Measurements from ENCODE around the gene TRIM7. TPM values are rescaled to one million over a fixed set of nuclear protein-coding genes. Genes with fewer than 3 reads are reported as not detected.

Gene TRIM7
- total RNA-seq = 2.7 TPM in 2 replicates

- Mint-ChIP-seq H3K27ac (peak within 1 kb of the TSS; percentile 91), H3K4me1 (peaks cover 32% of the 10 kb centered on the region), H3K36me3 (ENCODE audit: low read depth) (peaks cover 13% of the 10 kb centered on the region), H3K27me3 (peaks cover 42% of the 10 kb centered on the region), H3K4me3 (peak within 1 kb of the TSS; percentile 91), H3K9me3 (peaks cover 8% of the 10 kb centered on the region)
- intact Hi-C loops (cut with micrococcal nuclease) = no loop called here
- peak; percentile 79 for DNase-seq
Observed at GRCh38 chr5:181204826-181205760, at the start of gene TRIM7. TSS of gene TRIM7 (minus strand) at chr5:181205196. CDS start at chr5:181205110, 86 bp downstream.

- Mint-ChIP-seq H3K4me3 (peak overlapping the region; percentile 98), H3K9me3 (no peaks in the 10 kb centered on the region), H3K27ac (peak overlapping the region; percentile 89), H3K36me3 (ENCODE audit: low read depth) (peaks cover 35% of the 10 kb centered on the region), H3K27me3 (no peaks in the 10 kb centered on the region), H3K4me1 (peaks cover 55% of the 10 kb centered on the region)
- no peak for DNase-seq
- intact Hi-C loops (cut with micrococcal nuclease) = no loop called here
Observed at GRCh38 chr5:181248277-181248676, 43.3 kb upstream of the TRIM7 start.

GRCh38 chr5:181246276-181247049 is 41.5 kb upstream of the TRIM7 start:
- no peaks in the 10 kb centered on the region for H3K27me3 Mint-ChIP-seq
- intact Hi-C loops (cut with micrococcal nuclease) = loop anchor here (1.0 to 2.0 kb wide), 3 partner anchors 15 to 436 kb away; partner anchors contain the start of gene TRIM52
- H3K9me3 Mint-ChIP-seq = no peaks in the 10 kb centered on the region
- peaks cover 56% of the 10 kb centered on the region for H3K4me1 Mint-ChIP-seq
- H3K36me3 Mint-ChIP-seq (ENCODE audit: low read depth) = peaks cover 49% of the 10 kb centered on the region
- peak overlapping the region; percentile 98 for H3K4me3 Mint-ChIP-seq
- DNase-seq = peak; percentile 94
- H3K27ac Mint-ChIP-seq = peak overlapping the region; percentile 99

DNA sequence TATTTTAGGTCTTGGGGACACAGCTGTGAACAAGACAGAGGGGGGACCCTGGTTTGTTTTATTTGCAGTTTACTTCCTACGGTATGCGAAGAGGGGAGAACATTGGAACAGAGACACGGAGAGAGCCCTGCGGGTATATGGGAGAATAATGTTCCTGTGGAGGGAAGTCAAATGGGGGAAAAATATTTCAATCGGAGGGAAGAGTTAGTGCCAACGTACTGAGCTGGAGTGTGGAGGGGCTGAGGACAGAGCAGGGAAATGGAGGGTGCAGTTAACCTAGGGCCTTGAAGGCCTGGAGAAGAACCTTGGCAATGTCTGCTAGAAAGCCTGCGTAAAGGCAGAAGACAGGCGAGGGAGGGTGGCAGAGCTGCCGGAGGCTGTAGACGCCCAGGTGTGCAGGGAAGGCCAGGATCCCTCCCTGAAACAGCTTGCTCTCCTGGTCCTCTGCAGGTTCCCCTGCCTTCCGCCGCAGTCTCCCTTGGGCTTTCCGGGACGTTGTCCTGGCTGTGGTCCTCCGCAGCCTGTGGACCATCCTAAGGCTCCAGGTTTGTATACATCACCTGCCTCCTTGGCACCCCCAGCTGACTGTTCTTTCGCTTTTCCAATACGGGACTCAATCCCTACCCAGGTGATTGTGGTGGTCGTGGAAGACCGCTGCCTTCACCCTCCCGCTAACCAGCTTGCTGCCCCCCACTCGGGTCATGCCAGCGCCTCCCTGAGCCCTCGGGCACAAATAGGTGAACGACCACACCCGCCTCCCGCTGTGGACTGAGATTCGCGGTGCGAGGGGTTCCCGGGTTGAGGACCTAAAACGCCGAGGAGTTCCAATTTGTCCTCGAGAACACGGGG is 40.7 kb upstream of the TRIM7 start:
- peak overlapping the region; percentile 98 for H3K4me3 Mint-ChIP-seq
- no peak for DNase-seq
- H3K9me3 Mint-ChIP-seq = no peaks in the 10 kb centered on the region
- peaks cover 56% of the 10 kb centered on the region for H3K4me1 Mint-ChIP-seq
- H3K27ac Mint-ChIP-seq = peak overlapping the region; percentile 99
- H3K27me3 Mint-ChIP-seq = no peaks in the 10 kb centered on the region
- H3K36me3 Mint-ChIP-seq (ENCODE audit: low read depth) = peaks cover 54% of the 10 kb centered on the region
- intact Hi-C loops (cut with micrococcal nuclease) = loop anchor here (1.0 to 2.0 kb wide), 4 partner anchors 16 to 443 kb away; partner anchors contain the start of genes MGAT1 and TRIM52

DNA sequence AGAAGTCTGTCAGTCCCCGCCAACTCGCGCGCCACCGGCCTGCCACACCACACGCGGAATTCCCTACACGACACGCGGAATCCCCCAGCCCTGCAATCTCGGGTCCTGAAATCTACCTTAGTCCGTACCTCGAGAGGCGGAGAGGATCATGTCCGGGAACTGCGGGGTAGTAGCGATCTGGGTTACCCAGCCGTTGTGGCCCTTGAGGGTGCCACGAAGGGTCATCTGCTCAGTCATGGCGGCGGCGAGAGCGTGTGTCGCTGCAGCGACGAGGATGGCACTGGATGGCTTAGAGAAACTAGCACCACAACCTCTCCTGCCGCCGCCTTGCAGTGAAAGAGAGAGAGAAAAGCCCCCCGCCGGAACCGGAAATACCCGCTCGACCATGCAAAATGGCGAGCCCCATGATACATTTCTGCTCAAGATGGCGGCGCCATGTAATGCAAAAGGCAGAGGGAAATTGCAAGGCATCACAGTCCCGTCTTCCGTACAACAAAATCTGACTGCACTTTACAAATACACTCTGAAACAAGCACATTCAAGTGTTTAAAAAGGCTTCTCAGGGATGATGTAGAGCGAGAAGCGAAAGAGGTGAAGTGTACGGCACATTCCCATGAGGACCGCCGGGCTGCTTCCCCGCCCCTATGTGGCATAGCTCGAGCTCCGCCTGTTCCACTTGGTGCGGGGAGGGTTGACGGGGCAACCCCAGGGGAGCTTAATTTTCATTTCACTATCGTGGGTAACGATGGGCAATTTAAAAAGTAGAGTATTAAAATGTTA is 38.8 kb upstream of the TRIM7 start, which contains the start of gene RACK1:
RACK1 (minus strand) TSS at position 343 of the 780 bp plus-strand sequence; CDS start at position 237, 106 bp downstream.
- H3K4me3 Mint-ChIP-seq = peak within 1 kb of the TSS; percentile 98
- H3K4me1 Mint-ChIP-seq = peaks cover 49% of the 10 kb centered on the region
- intact Hi-C loops (cut with micrococcal nuclease) = loop anchor here (1.0 to 5.0 kb wide), 4 partner anchors 20 to 1621 kb away; partner anchors contain the start of genes HNRNPH1, MGAT1 and TRIM41
- H3K9me3 Mint-ChIP-seq = no peaks in the 10 kb centered on the region
- peak; percentile 96 for DNase-seq
- H3K27me3 Mint-ChIP-seq = no peaks in the 10 kb centered on the region
- H3K36me3 Mint-ChIP-seq (ENCODE audit: low read depth) = peaks cover 59% of the 10 kb centered on the region
- H3K27ac Mint-ChIP-seq = peak within 1 kb of the TSS; percentile 99

DNA sequence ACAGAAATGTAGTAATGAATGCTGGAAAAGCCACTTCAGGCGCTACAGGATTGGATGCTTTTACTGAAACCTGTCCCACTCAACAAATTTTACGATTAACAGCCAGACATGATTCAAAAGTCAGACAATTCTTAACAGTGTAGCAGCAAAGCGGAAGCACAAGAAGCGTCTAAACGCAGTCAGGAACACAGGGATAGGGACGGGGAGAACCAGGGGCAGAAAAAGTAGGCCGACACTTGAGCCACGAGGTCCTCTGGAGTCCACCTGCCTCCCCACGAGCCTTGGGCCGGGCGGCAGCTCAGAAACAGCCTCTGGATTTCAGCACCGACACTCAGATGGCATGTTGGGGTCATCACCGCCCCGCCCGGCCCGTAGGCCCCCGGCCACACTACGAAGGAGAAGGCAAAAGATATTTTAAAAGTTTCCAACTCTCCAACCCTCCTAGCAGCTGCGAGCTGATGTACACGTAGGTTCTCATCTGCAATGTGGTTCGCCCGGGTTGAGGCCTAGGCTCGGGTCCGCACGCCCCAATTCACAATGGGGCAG is 38.1 kb upstream of the TRIM7 start:
- no peak for DNase-seq
- peak overlapping the region; percentile 98 for H3K27ac Mint-ChIP-seq
- peaks cover 46% of the 10 kb centered on the region for H3K4me1 Mint-ChIP-seq
- peaks cover 61% of the 10 kb centered on the region for H3K36me3 Mint-ChIP-seq (ENCODE audit: low read depth)
- no peaks in the 10 kb centered on the region for H3K9me3 Mint-ChIP-seq
- H3K27me3 Mint-ChIP-seq = no peaks in the 10 kb centered on the region
- H3K4me3 Mint-ChIP-seq = peak overlapping the region; percentile 91
- intact Hi-C loops (cut with micrococcal nuclease) = loop anchor here (1.0 to 5.0 kb wide), 2 partner anchors 20 to 1621 kb away; partner anchors contain the start of genes HNRNPH1 and TRIM41

- Mint-ChIP-seq H3K36me3 (ENCODE audit: low read depth) (peaks cover 66% of the 10 kb centered on the region), H3K4me3 (peak overlapping the region; percentile 91), H3K9me3 (no peaks in the 10 kb centered on the region), H3K27me3 (no peaks in the 10 kb centered on the region), H3K27ac (peak overlapping the region; percentile 98), H3K4me1 (peaks cover 49% of the 10 kb centered on the region)
- intact Hi-C loops (cut with micrococcal nuclease) = loop anchor here (5.0 kb wide), 1 partner anchor 1620 kb away; the partner anchor contains the start of gene HNRNPH1
- DNase-seq = no peak
Observed at GRCh38 chr5:181242031-181242451, 37.0 kb upstream of the TRIM7 start.

DNA sequence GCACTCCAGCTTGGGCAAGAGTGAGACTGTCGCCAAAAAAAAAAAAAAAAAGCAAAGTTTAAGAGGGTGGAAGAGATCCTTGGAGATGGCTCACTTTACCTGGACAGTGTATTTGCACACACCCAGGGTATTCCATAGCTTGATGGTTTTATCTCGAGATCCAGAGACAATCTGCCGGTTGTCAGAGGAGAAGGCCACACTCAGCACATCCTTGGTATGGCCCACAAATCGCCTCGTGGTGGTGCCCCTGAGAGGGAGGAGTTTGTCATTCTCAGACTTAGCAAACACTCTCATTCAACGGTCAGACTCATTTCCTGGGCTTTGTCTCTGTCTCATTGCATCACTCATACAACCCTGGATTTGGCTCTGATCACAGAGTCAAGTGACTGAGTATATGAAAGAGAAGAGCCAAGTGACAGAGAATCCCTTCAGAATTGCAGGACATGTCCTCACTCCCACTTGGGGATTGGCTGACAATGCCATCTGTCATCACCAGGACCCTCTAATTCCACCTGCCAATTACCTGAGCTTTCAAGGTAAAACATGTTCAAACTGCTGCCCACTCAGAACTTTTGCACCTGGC is 36.5 kb upstream of the TRIM7 start:
- H3K27ac Mint-ChIP-seq = peak overlapping the region; percentile 98
- DNase-seq = peak; percentile 76
- H3K4me3 Mint-ChIP-seq = peak overlapping the region; percentile 91
- intact Hi-C loops (cut with micrococcal nuclease) = loop anchor here (5.0 kb wide), 1 partner anchor 1619 kb away; the partner anchor contains the start of gene HNRNPH1
- H3K27me3 Mint-ChIP-seq = no peaks in the 10 kb centered on the region
- peaks cover 52% of the 10 kb centered on the region for H3K4me1 Mint-ChIP-seq
- no peaks in the 10 kb centered on the region for H3K9me3 Mint-ChIP-seq
- peaks cover 71% of the 10 kb centered on the region for H3K36me3 Mint-ChIP-seq (ENCODE audit: low read depth)

- peaks cover 90% of the 10 kb centered on the region for H3K36me3 Mint-ChIP-seq (ENCODE audit: low read depth)
- intact Hi-C loops (cut with micrococcal nuclease) = no loop called here
- peak overlapping the region; percentile 78 for H3K27ac Mint-ChIP-seq
- peaks cover 42% of the 10 kb centered on the region for H3K4me1 Mint-ChIP-seq
- DNase-seq = no peak
- no peaks in the 10 kb centered on the region for H3K27me3 Mint-ChIP-seq
- H3K9me3 Mint-ChIP-seq = no peaks in the 10 kb centered on the region
- peak overlapping the region; percentile 67 for H3K4me3 Mint-ChIP-seq
Observed at GRCh38 chr5:181239062-181239663, 34.2 kb upstream of the TRIM7 start.

DNA sequence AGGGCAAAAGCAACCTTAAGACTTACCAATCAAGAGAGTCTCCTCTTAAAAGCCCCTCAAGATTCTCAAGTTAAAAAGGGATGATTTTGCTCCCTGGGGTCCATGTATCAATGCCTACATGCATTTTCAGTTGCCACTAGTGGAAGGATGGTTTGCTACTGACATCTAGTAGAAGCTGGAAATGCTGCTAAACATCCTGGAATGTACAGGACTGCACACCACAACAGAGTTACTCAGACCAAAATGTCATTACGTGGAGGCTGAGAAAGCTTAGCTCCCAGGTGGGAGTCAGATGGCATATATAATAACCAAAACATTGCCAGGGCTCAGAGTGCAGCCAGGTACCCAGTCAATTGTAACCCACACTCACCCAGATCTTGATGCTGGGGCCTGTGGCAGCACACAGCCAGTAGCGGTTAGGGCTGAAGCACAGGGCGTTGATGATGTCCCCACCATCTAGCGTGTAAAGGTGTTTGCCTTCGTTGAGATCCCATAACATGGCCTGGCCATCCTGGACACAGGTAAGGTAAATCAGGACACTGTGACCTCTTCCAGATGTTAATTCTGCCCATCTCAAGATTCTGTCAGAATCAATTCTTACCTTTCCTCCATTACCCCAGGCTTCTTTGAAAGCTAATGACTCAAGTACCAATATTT is 32.9 kb upstream of the TRIM7 start:
- Mint-ChIP-seq H3K9me3 (no peaks in the 10 kb centered on the region), H3K4me1 (peaks cover 37% of the 10 kb centered on the region), H3K27ac (peak overlapping the region; percentile 30), H3K4me3 (peak overlapping the region; percentile 27), H3K36me3 (ENCODE audit: low read depth) (peaks cover 89% of the 10 kb centered on the region), H3K27me3 (no peaks in the 10 kb centered on the region)
- intact Hi-C loops (cut with micrococcal nuclease) = no loop called here
- DNase-seq = no peak

DNA sequence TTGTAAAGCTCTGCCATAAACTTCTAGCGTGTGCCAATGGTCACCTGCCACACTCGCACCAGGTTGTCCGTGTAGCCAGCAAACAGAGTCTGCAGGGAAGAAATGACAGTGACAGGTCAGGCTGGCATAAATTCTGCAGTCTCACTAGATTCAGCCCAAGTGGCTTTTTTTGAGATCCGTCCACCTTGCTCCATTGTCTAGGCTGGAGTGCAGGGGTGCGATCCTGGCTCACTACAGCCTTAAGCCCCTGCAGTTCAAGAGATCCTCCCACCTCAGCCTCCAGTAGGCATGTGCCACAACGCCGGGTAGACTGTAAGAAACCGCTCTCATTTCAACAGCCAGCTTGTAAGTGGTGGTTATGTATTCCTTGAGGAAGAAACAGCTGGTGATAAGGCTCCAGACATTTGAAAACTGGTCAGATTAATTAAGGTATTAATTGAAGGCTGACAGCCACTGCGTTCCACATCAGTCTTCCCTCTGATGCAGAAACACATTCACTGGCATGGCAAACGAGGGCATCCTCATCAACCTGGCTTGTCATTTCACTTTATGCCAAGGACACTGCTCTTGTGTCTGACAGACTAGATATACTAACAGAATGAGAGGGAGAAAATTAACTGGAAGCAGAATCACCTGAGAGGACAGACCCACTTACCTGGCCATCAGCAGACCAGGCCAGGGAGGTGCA is 32.1 kb upstream of the TRIM7 start:
- no peak overlapping the region for H3K27ac Mint-ChIP-seq

More for the DNA sequence above, 32.1 kb upstream of the TRIM7 start:
- H3K27me3 Mint-ChIP-seq = no peaks in the 10 kb centered on the region
- peaks cover 86% of the 10 kb centered on the region for H3K36me3 Mint-ChIP-seq (ENCODE audit: low read depth)
- H3K4me1 Mint-ChIP-seq = peaks cover 38% of the 10 kb centered on the region
- no peaks in the 10 kb centered on the region for H3K9me3 Mint-ChIP-seq
- intact Hi-C loops (cut with micrococcal nuclease) = no loop called here
- H3K4me3 Mint-ChIP-seq = no peak overlapping the region
- DNase-seq = no peak

Measured in activated CD4-positive, alpha-beta T cell treated with anti-CD3 and anti-CD28 coated beads, Interleukin-2, amount 10 ng/mL, durations not matched to agents 24 days and 14 days (primary cell).